Hematopoietic multipotent progenitor cell treated with erythropoietin and hydrocortisone succinate and interleukin-3 and kit ligand, for 6 days (in vitro differentiated cells): Measurements from ENCODE around the gene PLAC1.

ENCODE experiments used
- DNase-seq: peaks from one replicate; pipeline ENCODE4 v3.0.0-alpha.2; 2015

Gene PLAC1, protein sequence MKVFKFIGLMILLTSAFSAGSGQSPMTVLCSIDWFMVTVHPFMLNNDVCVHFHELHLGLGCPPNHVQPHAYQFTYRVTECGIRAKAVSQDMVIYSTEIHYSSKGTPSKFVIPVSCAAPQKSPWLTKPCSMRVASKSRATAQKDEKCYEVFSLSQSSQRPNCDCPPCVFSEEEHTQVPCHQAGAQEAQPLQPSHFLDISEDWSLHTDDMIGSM

DNA sequence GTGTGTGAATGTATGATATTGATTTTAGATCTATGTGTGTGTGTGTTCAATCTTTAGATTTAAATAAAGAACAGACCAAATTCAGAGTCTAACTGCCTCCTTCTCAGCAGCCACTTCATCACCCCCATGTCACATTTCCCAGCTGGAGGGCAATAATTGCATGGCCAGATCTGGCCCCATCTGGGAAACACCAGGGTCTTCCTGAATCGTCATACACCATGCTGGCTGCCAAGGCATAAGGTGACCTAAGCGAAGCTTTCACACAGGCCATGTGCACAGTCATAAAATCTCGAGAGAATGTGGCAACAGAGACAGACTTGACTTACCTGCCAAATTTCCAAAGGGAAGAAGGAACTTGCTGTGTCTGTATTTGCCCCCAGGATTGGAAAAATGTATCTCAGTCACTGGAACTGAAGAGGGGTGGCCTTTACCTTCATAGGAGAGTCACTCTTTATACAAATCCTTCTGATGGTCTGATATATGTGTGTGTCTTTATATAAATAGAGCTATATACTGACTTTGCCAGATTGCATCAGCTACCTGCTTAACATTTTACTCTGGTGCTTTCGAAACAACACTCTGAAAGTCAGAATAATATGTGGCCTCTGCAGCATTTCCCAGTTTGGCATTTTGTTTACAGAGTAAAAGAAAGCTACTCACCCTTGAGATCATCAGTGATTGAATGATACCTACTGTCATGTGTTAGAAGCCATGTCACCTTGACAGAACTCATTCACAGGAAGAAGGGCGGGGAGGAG lies at the start of gene PLAC1:
TSS of gene PLAC1 (minus strand) at position 470 of the 758 bp plus-strand sequence. CDS start 91,789 bp downstream, outside the sequence.
- DNase-seq = no peak

GRCh38 chrX:134706138-134706537 lies 47.9 kb upstream of the PLAC1 start:
- no peak for DNase-seq

DNA sequence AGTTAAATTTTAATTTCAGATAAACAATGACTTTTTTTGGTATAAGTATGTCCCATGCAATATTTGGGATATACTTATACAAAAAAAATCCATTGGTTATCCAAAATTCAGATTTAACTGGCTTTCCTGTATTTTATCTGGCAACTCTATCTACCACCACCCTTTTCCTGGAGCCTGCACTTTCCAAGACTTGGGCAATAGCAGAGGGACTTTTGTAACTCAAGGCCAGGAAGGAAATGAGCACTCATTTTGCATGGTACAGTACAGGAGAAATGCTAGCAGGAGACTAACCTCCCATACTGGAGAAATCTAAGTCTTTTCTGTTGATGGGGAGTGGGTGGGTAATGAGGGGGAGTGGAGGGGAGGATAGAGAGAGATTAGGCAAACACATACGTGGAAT lies 37.7 kb upstream of the PLAC1 start:
- DNase-seq = no peak

GRCh38 chrX:134694333-134695322 lies 36.4 kb upstream of the PLAC1 start:
- DNase-seq = no peak

GRCh38 chrX:134693644-134694043 lies 35.4 kb upstream of the PLAC1 start:
- no peak for DNase-seq

- no peak for DNase-seq
These were observed 34.7 kb upstream of the PLAC1 start for GRCh38 chrX:134692990-134693389.

- no peak for DNase-seq
These were observed 34.0 kb upstream of the PLAC1 start for GRCh38 chrX:134692233-134692632.

DNA sequence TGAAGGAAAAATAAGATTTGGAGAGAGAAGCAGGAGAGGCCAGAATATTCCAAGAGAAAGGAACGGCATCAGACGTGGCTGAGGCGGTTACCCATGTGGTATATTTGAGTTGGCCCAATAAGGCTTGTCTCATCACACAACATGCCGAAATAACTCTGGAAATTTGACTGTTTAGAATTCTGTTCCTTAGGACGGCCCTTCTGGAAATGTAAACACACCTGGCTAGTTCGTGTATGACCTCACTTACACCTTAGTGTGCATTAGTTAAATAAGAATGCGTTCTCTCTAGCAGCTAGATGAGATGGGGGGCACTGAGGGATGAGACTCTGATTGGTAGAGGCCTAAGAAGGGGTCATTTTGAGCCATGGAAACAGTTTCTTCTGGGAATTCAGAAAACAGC lies 33.2 kb upstream of the PLAC1 start:
- DNase-seq = no peak

DNA sequence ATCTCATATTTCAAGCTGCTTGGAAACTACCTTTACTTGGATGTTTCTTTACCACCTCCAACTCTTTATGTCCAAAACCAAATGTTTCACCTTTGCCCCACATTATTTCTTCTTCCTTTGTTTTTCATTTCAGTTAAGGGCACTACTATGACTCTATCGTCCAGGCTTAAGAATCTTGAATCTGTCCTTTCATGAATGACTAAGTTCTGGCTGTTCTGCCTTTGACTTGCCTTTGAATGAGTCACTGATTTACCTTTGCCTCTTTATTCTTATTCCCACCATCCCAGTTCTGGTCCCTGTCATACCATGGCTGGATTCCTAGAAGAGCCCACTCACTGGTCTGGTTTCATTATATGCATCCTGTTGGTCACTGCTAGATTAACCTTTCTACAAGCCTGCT lies 30.6 kb upstream of the PLAC1 start:
- no peak for DNase-seq

DNA sequence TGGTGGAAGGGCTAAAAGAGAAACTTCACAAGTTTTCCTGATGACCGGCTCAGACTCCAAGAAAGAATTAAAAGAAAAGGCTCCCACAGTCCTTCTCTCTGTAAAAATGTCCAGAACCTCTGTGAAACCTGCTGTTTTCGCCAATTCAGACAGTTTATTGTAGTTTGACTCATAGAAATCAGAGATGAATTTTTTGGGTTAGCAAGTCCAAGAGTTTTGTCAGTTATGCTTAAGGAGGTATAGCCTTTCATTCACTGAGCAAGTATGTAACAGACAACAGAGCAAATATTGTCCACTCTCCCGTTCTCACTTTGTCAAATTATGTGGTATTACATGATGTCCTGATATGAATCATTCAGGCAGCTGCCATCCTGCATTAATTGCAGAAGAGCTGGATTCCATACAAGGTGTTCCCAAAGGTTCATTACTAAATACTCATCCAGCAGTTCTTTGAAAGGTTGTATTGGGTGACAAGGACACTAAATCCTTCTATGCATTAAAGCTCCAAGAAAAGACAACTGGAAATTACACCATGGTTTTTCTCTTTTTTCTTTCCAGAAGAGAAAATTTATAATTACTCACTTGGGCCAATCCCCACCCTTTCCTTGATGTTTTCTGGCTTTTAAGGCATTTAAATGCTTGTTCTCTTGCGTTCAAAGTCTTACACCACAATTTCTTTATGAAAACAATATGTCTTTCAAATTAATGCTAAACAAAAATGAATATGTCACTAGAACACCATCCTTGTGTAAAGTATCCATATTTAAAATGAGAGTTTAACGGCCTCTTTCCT lies 30.0 kb upstream of the PLAC1 start:
- DNase-seq = no peak

DNA sequence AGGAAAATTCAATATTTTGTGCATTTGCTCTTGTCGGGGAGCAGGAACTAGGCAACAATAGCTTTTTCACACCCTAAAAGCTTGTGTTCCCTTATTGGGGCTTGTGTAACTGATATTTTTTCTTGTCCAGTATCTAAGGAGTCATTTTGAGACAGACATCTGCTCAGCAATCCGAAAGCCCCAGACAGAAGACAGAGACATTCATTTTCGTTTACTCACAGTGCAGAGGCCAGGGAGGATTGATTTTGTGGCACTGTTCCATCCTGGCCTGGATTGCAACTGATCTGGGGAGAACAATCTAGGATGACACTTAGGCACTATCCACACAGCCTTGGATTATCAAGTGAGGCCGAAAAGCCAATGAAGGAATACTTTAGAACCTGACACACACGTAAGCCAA lies 27.4 kb upstream of the PLAC1 start:
- no peak for DNase-seq

DNA sequence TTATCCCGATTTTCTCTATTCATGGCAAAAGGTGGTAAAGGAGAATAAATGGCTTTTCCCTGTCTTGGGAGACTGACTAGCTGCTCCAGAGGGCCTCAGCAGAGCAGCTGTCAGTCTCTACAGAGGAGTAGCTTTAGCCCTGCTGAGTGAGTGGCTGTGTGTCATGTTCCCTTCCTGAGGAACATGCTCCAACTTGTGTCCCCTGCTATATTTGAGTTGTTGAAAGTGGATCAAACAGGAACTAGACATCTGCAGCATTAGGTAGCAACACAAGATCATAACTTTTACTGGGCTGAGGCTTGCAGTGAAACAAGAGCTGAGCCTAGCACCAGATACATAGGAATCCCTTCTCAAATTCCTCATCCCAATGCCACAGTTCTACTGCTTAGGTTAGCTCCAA lies 26.7 kb upstream of the PLAC1 start:
- DNase-seq = no peak

GRCh38 chrX:134683351-134684005 lies 25.2 kb upstream of the PLAC1 start:
- no peak for DNase-seq

GRCh38 chrX:134682081-134682480 lies 23.8 kb upstream of the PLAC1 start:
- DNase-seq = no peak

GRCh38 chrX:134679644-134680043 lies 21.4 kb upstream of the PLAC1 start:
- DNase-seq = no peak

- no peak for DNase-seq
These were observed 20.9 kb upstream of the PLAC1 start for GRCh38 chrX:134679221-134679620.

DNA sequence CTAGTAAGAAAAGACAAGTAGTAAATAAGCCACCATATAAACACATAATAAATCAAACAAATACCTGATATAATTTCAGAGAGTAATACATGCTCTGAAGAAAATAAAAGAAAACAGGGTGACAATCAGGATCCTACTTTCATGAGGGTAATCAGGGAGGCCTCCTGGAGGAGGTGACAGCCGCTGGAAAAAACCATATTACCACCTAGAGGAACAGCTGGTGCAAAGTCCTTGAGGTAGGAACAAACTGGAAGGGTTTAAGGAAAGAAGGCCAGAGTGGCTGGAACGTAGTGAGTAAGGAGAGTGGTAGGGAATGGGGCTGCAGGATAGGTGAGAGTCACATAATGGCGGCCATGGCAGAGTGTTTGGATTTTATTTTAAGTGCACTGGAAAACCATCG lies 19.1 kb upstream of the PLAC1 start:
- no peak for DNase-seq

GRCh38 chrX:134676436-134676835 lies 18.2 kb upstream of the PLAC1 start:
- no peak for DNase-seq

DNA sequence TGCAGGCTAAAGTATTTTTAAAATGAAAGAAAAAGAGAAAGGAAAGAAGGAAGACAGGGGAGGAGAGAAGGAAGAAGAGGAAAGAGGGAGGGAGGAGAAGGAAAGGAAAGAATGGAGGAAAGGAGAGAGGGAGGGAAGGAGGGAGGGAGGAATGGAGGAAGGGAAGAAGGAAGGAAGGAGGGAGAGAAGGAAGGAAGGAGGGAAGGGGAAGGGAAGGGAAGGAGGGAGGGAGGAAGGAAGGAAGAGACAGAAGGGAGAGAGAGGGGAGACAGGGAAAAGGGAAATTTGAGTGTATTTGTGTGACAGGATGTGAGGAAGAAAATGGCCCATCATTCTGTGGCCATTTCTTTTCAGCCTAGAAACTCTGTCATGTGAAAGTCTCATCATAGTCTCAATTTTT lies 14.9 kb upstream of the PLAC1 start:
- no peak for DNase-seq

GRCh38 chrX:134672101-134672500 lies 13.8 kb upstream of the PLAC1 start:
- no peak for DNase-seq

GRCh38 chrX:134671294-134671693 lies 13.0 kb upstream of the PLAC1 start:
- no peak for DNase-seq
